Inferior parietal cortex (tissue), 1 donor: ENCODE results near the gene CNTN4.
"Not testable (repeated sequence)": the region's sequence is repeated elsewhere in the genome, so short reads cannot be mapped to it uniquely, and the experiment has no call there.

Experiments
- DNase-seq: peaks from one replicate; pipeline ENCODE4 v3.0.0-alpha.2; 2016; ENCODE audit errors: extremely low spot score

The CNTN4 gene

GRCh38 chr3:2098398-2099027 is at the start of gene CNTN4:
CNTN4 (plus strand) TSS chr3:2098866.
- DNase-seq, result no peak

DNA sequence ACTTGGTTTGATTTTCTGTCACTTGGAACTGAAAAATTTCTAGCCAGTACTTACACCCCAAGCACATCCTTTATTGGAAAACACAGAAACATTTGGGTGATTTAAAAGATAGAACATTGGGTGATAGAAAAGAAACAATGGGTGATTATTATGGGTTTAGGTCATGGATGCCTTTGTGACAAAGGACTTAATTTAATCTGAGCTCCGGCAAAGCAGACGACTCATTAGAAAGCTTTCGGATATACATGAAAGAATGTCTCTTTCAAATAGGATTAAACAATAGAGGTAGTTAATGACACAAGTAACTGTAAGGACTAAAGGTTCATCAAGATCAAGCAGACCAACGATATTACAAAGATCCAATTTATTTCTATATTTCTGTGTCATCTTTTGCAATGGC is 37.3 kb upstream of the CNTN4 start:
- DNase-seq, result peak; percentile 19

- DNase-seq, result no peak
Observed at GRCh38 chr3:2071531-2071930, 27.1 kb upstream of the CNTN4 start.

- no peak for DNase-seq
Observed at GRCh38 chr3:2078821-2079220, 19.8 kb upstream of the CNTN4 start.

GRCh38 chr3:2082871-2083480 is 15.7 kb upstream of the CNTN4 start:
- DNase-seq, result no peak

DNA sequence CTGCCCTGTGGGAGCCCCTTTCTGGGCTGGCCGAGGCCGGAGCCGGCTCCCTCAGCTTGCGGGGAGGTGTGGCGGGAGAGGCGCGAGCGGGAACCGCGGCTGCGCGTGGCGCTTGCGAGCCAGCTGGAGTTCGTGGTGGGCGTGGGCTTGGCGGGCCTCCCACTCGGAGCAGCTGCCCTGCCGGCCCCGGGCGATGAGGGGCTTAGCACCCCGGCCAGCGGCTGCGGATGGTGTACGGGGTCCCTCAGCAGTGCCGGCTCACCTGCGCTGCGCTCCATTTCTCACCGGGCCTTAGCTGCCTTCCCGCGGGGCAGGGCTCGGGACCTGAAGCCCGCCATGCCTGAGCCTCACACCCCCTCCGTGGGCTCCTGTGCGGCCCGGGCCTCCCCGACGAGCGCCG is 15.1 kb upstream of the CNTN4 start:
- DNase-seq, result not testable (repeated sequence)

GRCh38 chr3:2090095-2090911 is 8.4 kb upstream of the CNTN4 start:
- DNase-seq, result no peak

- no peak for DNase-seq
Observed at GRCh38 chr3:2092758-2093157, 5.9 kb upstream of the CNTN4 start.

DNA sequence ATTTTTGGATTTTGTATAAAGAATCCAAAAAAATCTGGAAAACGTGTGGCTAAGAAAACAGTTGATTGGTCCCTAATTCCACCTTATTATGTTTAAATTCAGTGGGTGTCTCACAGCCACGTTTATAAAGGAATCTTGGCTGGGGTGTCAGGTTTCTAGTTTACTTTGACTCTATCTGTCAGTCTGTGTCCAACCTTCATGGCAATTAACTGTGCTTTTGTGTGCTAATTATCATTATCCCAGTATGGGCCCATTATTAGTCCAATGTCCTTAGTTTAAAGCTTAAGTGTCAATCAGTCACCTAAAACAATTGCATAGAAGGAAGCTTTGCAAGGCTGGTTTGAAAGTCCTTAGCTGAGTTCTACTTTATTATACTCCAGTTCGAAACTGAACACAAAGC is 3.7 kb upstream of the CNTN4 start:
- no peak for DNase-seq

DNA sequence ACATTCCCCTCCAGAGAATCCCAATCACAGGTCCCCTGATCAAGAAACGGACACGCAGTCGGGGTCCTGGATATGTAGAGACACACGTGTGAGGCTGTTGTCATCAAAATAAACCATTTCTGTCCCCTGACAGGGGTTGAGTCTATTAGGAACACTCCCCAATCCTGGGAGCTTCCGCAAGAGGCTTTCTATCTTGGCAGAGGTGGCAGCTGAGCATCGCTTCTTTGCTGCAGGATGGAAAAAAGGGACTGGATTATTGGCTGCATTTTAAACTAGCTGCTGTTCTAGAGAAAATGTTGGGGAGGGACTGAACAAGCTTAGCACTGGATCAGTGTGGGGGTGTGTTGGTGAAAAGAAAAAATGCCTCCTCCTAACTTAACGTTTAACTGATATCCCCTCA is 2.5 kb upstream of the CNTN4 start:
- no peak for DNase-seq

DNA sequence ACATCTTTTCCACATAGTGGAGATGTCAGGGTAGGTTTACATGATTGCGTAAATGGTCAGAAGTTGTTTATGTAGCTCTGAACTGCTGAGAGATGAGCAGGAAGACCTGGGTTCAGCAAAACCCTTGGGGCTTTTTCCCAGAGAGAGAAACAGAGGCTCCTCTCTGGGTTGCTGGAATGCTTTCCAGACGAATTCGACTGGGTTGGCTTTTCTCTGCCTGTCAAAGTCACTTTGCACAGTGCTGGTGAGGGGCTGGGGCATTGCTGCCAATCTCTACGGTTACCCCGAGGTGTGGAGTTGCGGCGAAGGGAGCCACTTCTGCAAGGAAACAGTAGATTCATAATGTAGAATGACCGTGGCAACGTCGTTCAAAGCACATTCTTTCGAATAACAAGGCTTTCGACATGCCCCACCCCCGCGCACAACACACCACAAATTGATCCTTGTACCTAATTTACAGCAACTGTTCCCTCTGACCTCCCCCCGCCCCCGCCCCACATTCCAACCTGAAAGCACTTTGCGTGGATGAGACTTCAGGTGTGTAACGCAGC is 950 bp upstream of the CNTN4 start:
- no peak for DNase-seq

DNA sequence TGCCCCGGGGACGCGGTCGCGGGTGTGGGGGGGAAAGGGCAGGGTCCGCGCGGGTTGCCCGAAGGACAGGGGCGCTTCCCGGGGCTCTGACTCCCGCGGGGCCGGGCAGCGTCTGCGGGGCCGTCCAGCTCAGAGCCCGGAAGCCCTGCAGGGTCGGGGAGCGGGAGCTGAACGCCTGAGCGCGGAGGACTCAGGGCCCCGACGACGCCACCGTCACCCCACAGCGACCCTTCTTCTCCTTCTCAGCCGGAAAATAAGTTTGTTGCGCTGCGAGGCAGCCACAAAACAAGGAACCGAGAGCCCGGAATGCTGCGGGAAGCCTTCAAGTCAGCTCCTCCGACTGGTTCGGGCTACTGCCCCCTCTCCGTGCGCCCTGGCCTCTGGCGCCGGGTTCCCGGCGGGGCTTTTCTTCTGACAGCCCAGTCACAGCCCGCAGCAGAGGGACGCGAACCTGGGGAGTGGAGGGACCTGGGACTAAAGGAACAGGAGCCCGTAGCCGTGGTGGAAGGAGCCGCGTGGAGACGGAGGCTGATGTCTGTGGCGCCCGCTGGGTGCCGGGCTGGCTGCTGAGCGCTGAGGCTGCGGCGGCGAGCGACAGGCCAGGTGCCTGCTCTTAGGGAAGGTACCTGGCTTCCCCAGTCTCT is 484 bp downstream of the CNTN4 start:
- no peak for DNase-seq

DNA sequence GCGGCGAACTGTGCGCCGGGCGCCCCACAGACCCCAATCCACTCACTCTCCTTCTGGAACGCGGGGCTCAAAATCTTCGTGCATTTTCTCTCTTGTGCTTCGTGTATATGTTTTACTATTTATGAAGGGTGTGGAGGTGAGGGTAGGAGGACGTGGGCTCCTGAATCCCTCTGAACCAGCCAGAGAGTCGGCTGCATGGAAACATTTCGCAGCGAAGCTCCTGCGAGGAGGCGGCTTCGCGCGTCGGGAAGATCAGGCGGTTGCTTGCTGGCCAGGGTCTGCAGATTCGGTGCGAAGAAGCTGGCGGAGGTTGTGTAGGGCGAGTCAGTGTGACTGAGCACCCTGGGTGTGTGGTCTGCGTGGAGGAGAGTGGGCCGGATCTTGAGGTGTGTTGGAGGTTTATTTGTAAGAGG is 1.1 kb downstream of the CNTN4 start:
- DNase-seq, result no peak

GRCh38 chr3:2106438-2106837 is 7.8 kb downstream of the CNTN4 start:
- no peak for DNase-seq

DNA sequence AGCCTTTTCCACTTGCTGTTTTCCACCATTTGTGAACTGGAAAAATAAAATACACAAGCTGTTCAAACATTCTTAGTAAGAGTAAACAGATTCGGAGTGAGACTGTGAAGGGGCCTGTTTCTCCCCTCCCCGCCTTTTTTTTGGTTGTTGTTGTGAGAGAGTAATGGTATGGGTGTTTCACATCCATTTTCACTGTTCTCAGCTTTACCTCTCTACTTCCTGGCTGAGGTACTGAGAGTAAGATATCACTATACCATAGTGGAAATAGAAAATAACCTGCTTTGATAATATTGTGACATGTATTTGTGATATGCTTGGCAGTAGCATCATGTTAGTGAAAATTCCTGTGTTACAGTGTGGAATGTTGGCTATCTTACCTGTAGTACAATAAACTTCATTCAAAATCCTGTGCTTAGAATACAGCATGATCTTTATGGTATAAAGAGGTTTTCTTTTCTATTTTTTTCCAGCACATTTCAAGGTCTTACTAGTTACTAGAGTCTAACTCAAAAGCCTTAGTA is 12.0 kb downstream of the CNTN4 start:
- DNase-seq, result no peak

DNA sequence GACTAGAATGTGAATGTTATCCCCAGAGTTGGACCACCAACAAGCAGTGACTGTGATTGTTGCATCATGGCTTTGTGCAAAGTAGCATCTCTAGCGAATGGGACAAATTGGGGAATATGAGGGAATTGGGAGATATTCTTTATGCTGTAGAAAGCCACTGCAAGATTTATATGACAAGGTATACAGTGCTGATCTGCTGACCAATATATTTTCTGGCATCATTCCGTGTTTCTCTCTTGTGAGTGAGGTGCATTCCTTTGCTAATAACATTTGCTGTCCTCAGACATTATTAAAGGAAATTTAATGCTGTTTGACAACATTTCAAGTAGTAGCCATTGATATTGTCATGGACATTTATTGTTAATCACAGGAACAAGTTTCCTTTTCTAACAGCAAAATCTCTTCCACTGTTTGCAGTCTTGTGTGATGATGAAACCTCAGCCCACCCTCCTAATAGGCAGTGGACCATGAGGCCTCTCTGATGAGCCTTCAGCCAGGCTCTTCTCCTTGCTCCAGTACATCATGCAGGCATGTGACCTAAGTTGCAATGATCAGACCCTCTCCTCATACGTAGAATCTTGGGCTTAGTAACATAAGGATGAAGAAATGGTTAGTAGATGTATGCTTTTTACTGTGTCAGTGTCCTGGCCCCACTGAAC is 16.1 kb downstream of the CNTN4 start:
- DNase-seq, result no peak

GRCh38 chr3:2130726-2131125 is 32.1 kb downstream of the CNTN4 start:
- no peak for DNase-seq

GRCh38 chr3:2133146-2133545 is 34.5 kb downstream of the CNTN4 start:
- DNase-seq, result no peak

GRCh38 chr3:2137651-2138050 is 39.0 kb downstream of the CNTN4 start:
- no peak for DNase-seq

DNA sequence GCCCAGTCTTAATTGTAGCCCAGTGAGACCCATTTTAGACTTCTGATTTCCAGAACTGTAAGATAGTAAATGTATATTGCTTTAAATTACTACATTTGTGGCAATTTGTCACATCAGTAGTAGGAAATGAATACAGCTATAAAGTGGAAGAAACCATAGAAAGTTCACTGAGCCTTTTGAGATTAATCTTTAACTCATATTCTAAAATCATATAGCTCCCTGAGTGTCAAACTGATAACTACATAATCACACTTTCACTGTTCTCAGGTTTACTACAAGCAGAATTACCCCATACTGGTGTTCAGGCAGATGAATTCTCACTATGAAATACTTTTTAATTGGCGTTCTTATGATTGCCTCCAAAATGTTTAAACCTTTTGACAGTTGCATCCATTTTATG is 42.8 kb downstream of the CNTN4 start:
- DNase-seq, result no peak

GRCh38 chr3:2148561-2149340 is 50.1 kb downstream of the CNTN4 start:
- no peak for DNase-seq
